ENCODE data around the gene AGK.
"Not testable (repeated sequence)": the region's sequence is repeated elsewhere in the genome, so short reads cannot be mapped to it uniquely, and the experiment has no call there.

The AGK gene

GRCh38 chr7:141675436-141676215 is 124.4 kb downstream of the AGK start:
- Histone ChIP-seq H3K36me3 (ENCODE audit: insufficient read depth, low read length) (peaks cover 8% of the 10 kb centered on the region; the same call in 1 of the 2 replicates), H3K9ac (ENCODE audit: insufficient read length) (no peak overlapping the region), H3K9me3 (ENCODE audit: low read depth, low read length) (no peaks in the 10 kb centered on the region), H3K4me3 (no peak overlapping the region), H3K27ac (no peak overlapping the region)
- no peak for DNase-seq (ENCODE audit: low read depth, low spot score)
- TF ChIP-seq POLR2AphosphoS5 (IDR thresholded peaks at IDR 0.05; ENCODE audit: borderline replicate concordance, low read depth, low read length): no peak
- TF ChIP-seq EZH2 (IDR thresholded peaks at IDR 0.05): no peak
- no peak for TF ChIP-seq FOXP2 (optimal IDR thresholded peaks at IDR 0.05; ENCODE audit: control extremely low read depth, extremely low read length, insufficient read depth)

DNA sequence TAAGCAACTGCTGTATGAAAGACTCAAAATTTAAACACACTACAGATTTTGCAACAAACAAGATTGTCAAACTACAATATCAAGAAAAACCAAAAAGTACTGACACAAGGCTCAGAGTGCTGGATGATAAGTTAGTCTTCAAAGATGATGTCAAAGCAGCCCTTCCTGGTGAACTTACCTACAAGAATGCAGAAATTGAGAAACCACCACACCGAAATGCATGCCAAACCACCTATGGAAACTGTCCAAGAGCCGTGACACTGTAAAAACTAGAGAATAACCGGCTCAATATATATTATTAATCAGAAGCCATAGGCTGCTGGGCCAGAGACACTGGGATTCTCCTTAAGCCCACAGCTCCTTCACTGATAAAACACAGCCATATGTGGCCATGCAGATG is 125.4 kb downstream of the AGK start:
- no peaks in the 10 kb centered on the region for H3K9me3 ChIP-seq (ENCODE audit: low read depth, low read length)
- no peak overlapping the region for H3K27ac ChIP-seq
- H3K9ac ChIP-seq (ENCODE audit: insufficient read length): no peak overlapping the region
- TF ChIP-seq POLR2AphosphoS5 (IDR thresholded peaks at IDR 0.05; ENCODE audit: borderline replicate concordance, low read depth, low read length) (no peak), EZH2 (IDR thresholded peaks at IDR 0.05) (no peak), FOXP2 (optimal IDR thresholded peaks at IDR 0.05; ENCODE audit: control extremely low read depth, extremely low read length, insufficient read depth) (no peak)
- H3K4me3 ChIP-seq: no peak overlapping the region
- no peak for DNase-seq (ENCODE audit: low read depth, low spot score)
- H3K36me3 ChIP-seq (ENCODE audit: insufficient read depth, low read length): peaks cover 6% of the 10 kb centered on the region; the same call in 1 of the 2 replicates

GRCh38 chr7:141679014-141679413 is 127.8 kb downstream of the AGK start:
- Histone ChIP-seq H3K4me3 (no peak overlapping the region), H3K27ac (no peak overlapping the region), H3K9ac (ENCODE audit: insufficient read length) (no peak overlapping the region), H3K36me3 (ENCODE audit: insufficient read depth, low read length) (no peaks in the 10 kb centered on the region), H3K9me3 (ENCODE audit: low read depth, low read length) (no peaks in the 10 kb centered on the region)
- DNase-seq (ENCODE audit: low read depth, low spot score): no peak
- TF ChIP-seq FOXP2 (optimal IDR thresholded peaks at IDR 0.05; ENCODE audit: control extremely low read depth, extremely low read length, insufficient read depth) (no peak), EZH2 (IDR thresholded peaks at IDR 0.05) (no peak), POLR2AphosphoS5 (IDR thresholded peaks at IDR 0.05; ENCODE audit: borderline replicate concordance, low read depth, low read length) (no peak)

GRCh38 chr7:141685285-141686023 is 134.2 kb downstream of the AGK start:
- DNase-seq (ENCODE audit: low read depth, low spot score): no peak
- no peaks in the 10 kb centered on the region for H3K9me3 ChIP-seq (ENCODE audit: low read depth, low read length)
- no peak overlapping the region for H3K9ac ChIP-seq (ENCODE audit: insufficient read length)
- H3K27ac ChIP-seq: no peak overlapping the region
- H3K36me3 ChIP-seq (ENCODE audit: insufficient read depth, low read length): peaks cover 4% of the 10 kb centered on the region
- TF ChIP-seq POLR2AphosphoS5 (IDR thresholded peaks at IDR 0.05; ENCODE audit: borderline replicate concordance, low read depth, low read length) (no peak), EZH2 (IDR thresholded peaks at IDR 0.05) (no peak), FOXP2 (optimal IDR thresholded peaks at IDR 0.05; ENCODE audit: control extremely low read depth, extremely low read length, insufficient read depth) (no peak)
- no peak overlapping the region for H3K4me3 ChIP-seq

DNA sequence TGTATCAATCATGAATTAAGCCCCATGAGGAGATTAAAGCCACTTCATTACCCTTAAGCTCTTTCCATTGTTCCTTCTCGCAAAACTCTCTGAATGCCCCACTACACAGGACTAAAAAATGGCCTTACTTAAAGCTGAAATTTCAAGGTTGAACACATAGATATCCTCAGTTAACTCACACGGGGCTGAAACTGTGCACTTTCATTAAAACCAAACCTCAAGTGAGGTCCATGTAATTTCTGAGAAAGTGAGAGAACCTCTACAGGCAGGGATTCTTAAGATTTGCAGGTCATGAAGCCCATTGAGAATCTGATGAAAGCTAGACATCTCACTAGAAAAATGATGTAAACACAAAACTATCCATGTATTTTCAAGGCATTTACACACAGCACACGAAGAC is 134.9 kb downstream of the AGK start:
- DNase-seq (ENCODE audit: low read depth, low spot score): no peak
- Histone ChIP-seq H3K9me3 (ENCODE audit: low read depth, low read length) (no peaks in the 10 kb centered on the region), H3K9ac (ENCODE audit: insufficient read length) (no peak overlapping the region), H3K4me3 (no peak overlapping the region), H3K36me3 (ENCODE audit: insufficient read depth, low read length) (peaks cover 4% of the 10 kb centered on the region), H3K27ac (no peak overlapping the region)
- TF ChIP-seq EZH2 (IDR thresholded peaks at IDR 0.05): no peak
- TF ChIP-seq FOXP2 (optimal IDR thresholded peaks at IDR 0.05; ENCODE audit: control extremely low read depth, extremely low read length, insufficient read depth): no peak
- TF ChIP-seq POLR2AphosphoS5 (IDR thresholded peaks at IDR 0.05; ENCODE audit: borderline replicate concordance, low read depth, low read length): no peak

DNA sequence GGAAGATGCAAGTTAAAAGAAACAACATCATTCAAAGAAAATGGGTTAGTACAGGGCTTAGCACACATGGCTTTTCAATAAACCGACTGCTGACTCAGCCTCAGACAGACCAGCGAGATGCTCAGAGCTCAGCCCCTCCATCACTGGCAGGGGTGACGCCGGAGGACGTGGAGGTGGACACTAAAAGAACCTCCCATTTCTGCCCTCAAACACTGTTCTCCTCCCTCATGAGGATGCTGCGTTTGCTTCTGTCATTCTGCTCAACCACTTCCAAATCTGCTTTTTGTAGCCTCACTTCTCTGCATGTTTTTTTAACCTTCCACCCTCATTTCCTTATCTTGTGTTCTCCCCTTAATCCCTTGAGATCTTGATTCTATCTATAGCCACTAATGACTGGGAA is 135.5 kb downstream of the AGK start:
- no peak overlapping the region for H3K27ac ChIP-seq
- H3K9ac ChIP-seq (ENCODE audit: insufficient read length): no peak overlapping the region
- peaks cover 4% of the 10 kb centered on the region for H3K36me3 ChIP-seq (ENCODE audit: insufficient read depth, low read length)
- no peak overlapping the region for H3K4me3 ChIP-seq
- TF ChIP-seq FOXP2 (optimal IDR thresholded peaks at IDR 0.05; ENCODE audit: control extremely low read depth, extremely low read length, insufficient read depth) (no peak), EZH2 (IDR thresholded peaks at IDR 0.05) (no peak), POLR2AphosphoS5 (IDR thresholded peaks at IDR 0.05; ENCODE audit: borderline replicate concordance, low read depth, low read length) (no peak)
- DNase-seq (ENCODE audit: low read depth, low spot score): no peak
- H3K9me3 ChIP-seq (ENCODE audit: low read depth, low read length): no peaks in the 10 kb centered on the region

- TF ChIP-seq EZH2 (IDR thresholded peaks at IDR 0.05): no peak
- no peak for TF ChIP-seq POLR2AphosphoS5 (IDR thresholded peaks at IDR 0.05; ENCODE audit: borderline replicate concordance, low read depth, low read length)
- TF ChIP-seq FOXP2 (optimal IDR thresholded peaks at IDR 0.05; ENCODE audit: control extremely low read depth, extremely low read length, insufficient read depth): no peak
- H3K9ac ChIP-seq (ENCODE audit: insufficient read length): no peak overlapping the region
Measured at GRCh38 chr7:141688043-141688442, 136.8 kb downstream of the AGK start.

GRCh38 chr7:141689072-141689825 is 138.0 kb downstream of the AGK start:
- not testable (repeated sequence) for H3K4me3 ChIP-seq; H3K36me3 ChIP-seq (ENCODE audit: insufficient read depth, low read length); H3K9ac ChIP-seq (ENCODE audit: insufficient read length); H3K9me3 ChIP-seq (ENCODE audit: low read depth, low read length); DNase-seq (ENCODE audit: low read depth, low spot score); H3K27ac ChIP-seq

More at GRCh38 chr7:141688043-141688442, 136.8 kb downstream of the AGK start:
- peaks cover 4% of the 10 kb centered on the region for H3K36me3 ChIP-seq (ENCODE audit: insufficient read depth, low read length)
- H3K4me3 ChIP-seq: no peak overlapping the region
- H3K9me3 ChIP-seq (ENCODE audit: low read depth, low read length): no peaks in the 10 kb centered on the region
- no peak for DNase-seq (ENCODE audit: low read depth, low spot score)
- H3K27ac ChIP-seq: no peak overlapping the region

All from SK-N-MC (cell line).